ENCODE data around the gene CHST8.

The CHST8 gene

DNA sequence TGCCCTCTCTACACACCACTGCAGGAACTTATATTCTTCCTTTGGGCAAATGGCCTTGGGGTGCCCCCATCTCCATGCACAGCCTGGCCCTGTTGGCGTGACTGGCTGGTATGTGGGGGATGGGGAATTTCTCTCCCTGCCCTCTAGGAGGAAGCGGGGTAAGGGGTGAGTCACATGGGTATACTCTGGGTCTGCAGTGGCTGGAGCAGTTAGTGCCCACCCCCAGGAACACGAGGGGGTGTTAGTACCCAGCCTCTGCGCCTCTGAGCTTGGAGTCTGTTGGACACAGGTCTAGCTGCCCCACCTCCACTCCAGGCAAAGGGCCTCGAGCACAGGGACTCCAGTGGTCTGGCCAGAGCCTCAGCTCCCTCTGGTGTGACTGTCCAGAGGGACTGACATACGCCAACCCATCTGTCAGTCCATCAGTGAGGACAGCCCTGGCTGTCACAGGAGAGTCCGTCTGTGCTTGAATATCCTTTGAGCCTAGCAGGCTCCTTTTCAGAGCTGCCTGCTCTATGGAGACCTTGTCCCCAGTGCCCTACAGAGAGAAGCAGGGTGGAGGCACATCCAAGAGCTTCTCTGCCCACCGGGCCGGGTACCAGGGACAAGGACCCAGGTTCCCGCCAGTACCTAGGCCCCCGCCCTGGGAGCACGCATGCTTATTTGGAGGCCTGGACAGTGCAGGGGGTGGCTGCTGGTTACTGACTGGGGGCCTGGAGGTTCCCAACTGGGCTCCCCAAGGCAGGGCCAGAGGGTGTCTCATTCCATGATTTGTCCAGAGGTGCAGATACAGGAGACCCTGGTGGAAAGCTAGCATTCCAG, 66.6 kb downstream of the CHST8 start:
- H3K4me1 ChIP-seq (ENCODE audit: low read length): no peaks in the 10 kb centered on the region

DNA sequence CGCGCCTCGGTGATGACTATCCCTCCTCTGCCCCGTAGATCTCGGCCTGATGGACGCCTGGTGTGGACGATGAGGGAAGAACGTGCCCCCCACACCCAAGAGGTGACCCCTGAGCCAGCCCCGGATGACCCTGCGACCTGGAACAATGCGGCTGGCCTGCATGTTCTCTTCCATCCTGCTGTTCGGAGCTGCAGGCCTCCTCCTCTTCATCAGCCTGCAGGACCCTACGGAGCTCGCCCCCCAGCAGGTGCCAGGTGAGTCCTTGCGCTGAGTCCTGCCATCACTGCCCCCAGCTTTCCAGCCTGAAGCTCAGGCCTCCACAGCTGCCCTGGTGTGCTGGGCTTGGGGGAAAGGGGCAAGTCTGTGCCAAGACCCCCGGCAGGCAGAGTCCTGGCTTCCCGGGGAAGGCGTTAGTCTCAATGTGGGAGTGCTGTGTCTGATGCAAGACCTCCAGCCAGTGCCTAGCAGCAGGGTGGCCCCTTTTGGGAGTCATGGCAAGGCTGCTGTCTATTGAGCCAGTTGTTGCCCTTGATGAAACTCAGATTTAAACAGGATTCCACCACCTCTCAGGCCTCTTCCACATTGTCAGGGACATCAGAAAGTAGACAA, 67.5 kb downstream of the CHST8 start:
- Histone ChIP-seq H3F3A (ENCODE audit: insufficient read depth, low read length) (no peaks in the 10 kb centered on the region), H3K4me1 (ENCODE audit: low read length) (no peaks in the 10 kb centered on the region), H4K20me1 (ENCODE audit: insufficient read depth, low read length) (no peaks in the 10 kb centered on the region), H3K36me3 (replicated peaks; ENCODE audit: insufficient read depth, low read length) (no peaks in the 10 kb centered on the region), H3K9me2 (replicated peaks; ENCODE audit: insufficient read depth, low read length) (no peaks in the 10 kb centered on the region), H3K9me3 (replicated peaks; ENCODE audit: insufficient read depth, low read length) (no peaks in the 10 kb centered on the region), H3K4me3 (ENCODE audit: low read length) (no peak overlapping the region), H3K4me2 (ENCODE audit: low read depth, low read length) (no peak overlapping the region), H3K27ac (ENCODE audit: low read length) (no peak overlapping the region), H3K27me3 (replicated peaks; ENCODE audit: insufficient read depth, low read length) (peaks cover 21% of the 10 kb centered on the region), H3K9ac (ENCODE audit: low read length) (no peak overlapping the region), H3K79me2 (ENCODE audit: low read length) (no peaks in the 10 kb centered on the region), H2AFZ (ENCODE audit: low read length) (no peak overlapping the region)
- TF ChIP-seq EZH2 (optimal IDR thresholded peaks at IDR 0.05; ENCODE audit: low read depth, low read length): no peak
- TF ChIP-seq EZH2phosphoT487 (IDR thresholded peaks at IDR 0.05; ENCODE audit: low read length): no peak
- no peak for DNase-seq

More for the DNA sequence above, 66.6 kb downstream of the CHST8 start:
- H3K9me3 ChIP-seq (replicated peaks; ENCODE audit: insufficient read depth, low read length): no peaks in the 10 kb centered on the region
- no peak overlapping the region for H3K9ac ChIP-seq (ENCODE audit: low read length)
- H4K20me1 ChIP-seq (ENCODE audit: insufficient read depth, low read length): no peaks in the 10 kb centered on the region
- DNase-seq: no peak
- no peaks in the 10 kb centered on the region for H3K9me2 ChIP-seq (replicated peaks; ENCODE audit: insufficient read depth, low read length)
- H3K4me2 ChIP-seq (ENCODE audit: low read depth, low read length): no peak overlapping the region
- no peak for TF ChIP-seq EZH2phosphoT487 (IDR thresholded peaks at IDR 0.05; ENCODE audit: low read length)
- H3K27ac ChIP-seq (ENCODE audit: low read length): no peak overlapping the region
- no peak overlapping the region for H2AFZ ChIP-seq (ENCODE audit: low read length)
- H3K4me3 ChIP-seq (ENCODE audit: low read length): no peak overlapping the region
- no peaks in the 10 kb centered on the region for H3K36me3 ChIP-seq (replicated peaks; ENCODE audit: insufficient read depth, low read length)
- no peaks in the 10 kb centered on the region for H3K79me2 ChIP-seq (ENCODE audit: low read length)
- peaks cover 27% of the 10 kb centered on the region for H3K27me3 ChIP-seq (replicated peaks; ENCODE audit: insufficient read depth, low read length)
- no peaks in the 10 kb centered on the region for H3F3A ChIP-seq (ENCODE audit: insufficient read depth, low read length)

- Histone ChIP-seq H3K79me2 (ENCODE audit: low read length) (no peaks in the 10 kb centered on the region), H3K9me3 (replicated peaks; ENCODE audit: insufficient read depth, low read length) (no peaks in the 10 kb centered on the region), H3F3A (ENCODE audit: insufficient read depth, low read length) (no peaks in the 10 kb centered on the region), H3K9ac (ENCODE audit: low read length) (no peak overlapping the region), H3K4me2 (ENCODE audit: low read depth, low read length) (no peak overlapping the region), H3K9me2 (replicated peaks; ENCODE audit: insufficient read depth, low read length) (no peaks in the 10 kb centered on the region), H3K27me3 (replicated peaks; ENCODE audit: insufficient read depth, low read length) (peaks cover 17% of the 10 kb centered on the region), H4K20me1 (ENCODE audit: insufficient read depth, low read length) (no peaks in the 10 kb centered on the region), H3K4me1 (ENCODE audit: low read length) (no peaks in the 10 kb centered on the region), H3K4me3 (ENCODE audit: low read length) (no peak overlapping the region), H2AFZ (ENCODE audit: low read length) (no peak overlapping the region), H3K36me3 (replicated peaks; ENCODE audit: insufficient read depth, low read length) (no peaks in the 10 kb centered on the region), H3K27ac (ENCODE audit: low read length) (no peak overlapping the region)
- DNase-seq: no peak
- TF ChIP-seq CTCF (IDR thresholded peaks at IDR 0.05; ENCODE audit: low read length): no peak
- TF ChIP-seq EZH2phosphoT487 (IDR thresholded peaks at IDR 0.05; ENCODE audit: low read length): no peak
- no peak for TF ChIP-seq EZH2 (optimal IDR thresholded peaks at IDR 0.05; ENCODE audit: low read depth, low read length)
These were observed 68.1 kb downstream of the CHST8 start for GRCh38 chr19:33689868-33690267.

DNA sequence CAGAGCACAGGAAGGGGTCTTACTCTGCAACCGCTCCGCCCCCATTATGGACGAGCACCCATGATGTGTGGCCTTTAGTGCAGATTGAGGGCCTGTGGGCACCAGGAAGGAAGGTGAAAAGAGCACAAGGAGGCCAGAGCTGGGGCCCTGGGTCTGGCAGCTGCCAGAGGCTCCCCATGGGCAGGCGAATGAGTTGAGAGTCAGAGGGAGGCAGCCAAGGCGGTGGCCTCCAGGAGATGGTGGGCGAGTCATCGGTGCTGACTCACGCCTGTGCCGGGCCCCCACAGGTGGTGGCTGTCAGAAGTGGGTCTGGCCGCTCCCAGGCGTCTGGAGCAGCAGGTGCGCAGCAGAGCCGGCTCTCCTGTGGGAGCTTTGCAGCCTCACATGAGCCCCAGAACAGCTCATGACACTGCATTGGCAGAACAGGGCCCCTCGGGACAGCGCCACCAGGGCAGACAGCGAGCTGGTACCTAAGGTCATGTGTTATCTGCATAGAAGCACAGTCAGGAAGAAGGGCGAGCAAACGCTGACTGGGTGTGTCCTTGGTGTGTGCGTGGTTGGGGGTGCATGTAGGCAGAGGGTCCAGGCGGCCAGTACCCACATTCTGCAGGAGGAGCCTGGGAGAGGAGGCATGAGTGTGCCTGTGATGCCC, 68.8 kb downstream of the CHST8 start:
- H3K27ac ChIP-seq (ENCODE audit: low read length): no peak overlapping the region
- no peak overlapping the region for H3K9ac ChIP-seq (ENCODE audit: low read length)
- no peak for DNase-seq
- no peaks in the 10 kb centered on the region for H3K9me2 ChIP-seq (replicated peaks; ENCODE audit: insufficient read depth, low read length)
- H3K79me2 ChIP-seq (ENCODE audit: low read length): no peaks in the 10 kb centered on the region
- H3K36me3 ChIP-seq (replicated peaks; ENCODE audit: insufficient read depth, low read length): no peaks in the 10 kb centered on the region
- H2AFZ ChIP-seq (ENCODE audit: low read length): no peak overlapping the region
- no peaks in the 10 kb centered on the region for H3F3A ChIP-seq (ENCODE audit: insufficient read depth, low read length)
- H3K9me3 ChIP-seq (replicated peaks; ENCODE audit: insufficient read depth, low read length): no peaks in the 10 kb centered on the region
- TF ChIP-seq EZH2phosphoT487 (IDR thresholded peaks at IDR 0.05; ENCODE audit: low read length) (no peak), CTCF (IDR thresholded peaks at IDR 0.05; ENCODE audit: low read length) (no peak), EZH2 (optimal IDR thresholded peaks at IDR 0.05; ENCODE audit: low read depth, low read length) (no peak)
- no peaks in the 10 kb centered on the region for H3K4me1 ChIP-seq (ENCODE audit: low read length)
- no peak overlapping the region for H3K4me2 ChIP-seq (ENCODE audit: low read depth, low read length)
- no peaks in the 10 kb centered on the region for H4K20me1 ChIP-seq (ENCODE audit: insufficient read depth, low read length)
- no peak overlapping the region for H3K4me3 ChIP-seq (ENCODE audit: low read length)
- H3K27me3 ChIP-seq (replicated peaks; ENCODE audit: insufficient read depth, low read length): peaks cover 15% of the 10 kb centered on the region
